GM23338 (cell line): Measurements from ENCODE around the gene FOXP1. TPM values are rescaled to one million over a fixed set of nuclear protein-coding genes. Genes with fewer than 3 reads are reported as not detected.

Source experiments
- ATAC-seq: fragments of 200-7000 bp; cut with Tn5 transposase; 3 replicates; pipeline ENCODE4 v1.9.1; 2020
- DNase-seq: peaks from one replicate; pipeline ENCODE4 v3.0.0-alpha.2; 2015; ENCODE audit warnings: low spot score
- H2AFZ ChIP-seq: fragments of 200-600 bp; sonication (generic); 2 replicates; pipeline ENCODE4 v1.8.0; 2016; ENCODE audit warnings: antibody characterized with exemption, mild to moderate bottlenecking, moderate library complexity
- H3F3A ChIP-seq: fragments of 200-600 bp; sonication (generic); replicated peaks from 2 replicates; pipeline ENCODE4 v1.8.0; 2017; ENCODE audit warnings: antibody characterized with exemption, mixed run types, low read depth
- H3K27ac ChIP-seq: fragments of 200-600 bp; sonication (generic); 2 replicates; pipeline ENCODE4 v1.6.1; 2016; ENCODE audit warnings: low read depth
- H3K27me3 ChIP-seq: fragments of 200-600 bp; sonication (generic); 2 replicates; pipeline ENCODE4 v1.8.0; 2016; ENCODE audit warnings: mild to moderate bottlenecking, mixed run types, moderate library complexity; ENCODE audit not compliant: insufficient read depth
- H3K36me3 ChIP-seq: fragments of 200-600 bp; sonication (generic); 2 replicates; pipeline ENCODE4 v1.8.0; 2016; ENCODE audit warnings: mild to moderate bottlenecking; ENCODE audit not compliant: insufficient read depth
- H3K4me1 ChIP-seq: fragments of 200-600 bp; sonication (generic); 2 replicates; pipeline ENCODE4 v1.8.0; 2016; ENCODE audit warnings: mild to moderate bottlenecking, moderate library complexity; ENCODE audit not compliant: insufficient read depth
- H3K4me2 ChIP-seq: fragments of 200-600 bp; sonication (generic); 2 replicates; pipeline ENCODE4 v1.7.1; 2017; ENCODE audit warnings: mixed run types
- H3K4me3 ChIP-seq: fragments of 200-600 bp; sonication (generic); 2 replicates; pipeline ENCODE4 v1.6.1; 2016; ENCODE audit warnings: mixed run types
- H3K79me2 ChIP-seq: fragments of 200-600 bp; sonication (generic); replicated peaks from 2 replicates; pipeline ENCODE4 v1.8.0; 2017; ENCODE audit warnings: mild to moderate bottlenecking; ENCODE audit not compliant: insufficient read depth
- H3K9me2 ChIP-seq: fragments of 200-600 bp; sonication (generic); 2 replicates; pipeline ENCODE4 v1.8.0; 2017; ENCODE audit not compliant: insufficient read depth
- H4K20me1 ChIP-seq: fragments of 200-600 bp; sonication (generic); replicated peaks from 2 replicates; pipeline ENCODE4 v1.8.0; 2017; ENCODE audit warnings: mild to moderate bottlenecking; ENCODE audit not compliant: insufficient read depth
- H3K27ac Mint-ChIP-seq: 2 replicates; pipeline ENCODE4 v1.8.0; 2020; ENCODE audit warnings: inconsistent platforms, mild to moderate bottlenecking, moderate library complexity, mixed read lengths
- H3K27me3 Mint-ChIP-seq: 3 replicates; pipeline ENCODE4 v1.8.0; 2022; ENCODE audit warnings: low read depth, mild to moderate bottlenecking, moderate library complexity, mixed read lengths, inconsistent platforms; ENCODE audit not compliant: insufficient read depth, poor library complexity
- H3K36me3 Mint-ChIP-seq: 3 replicates; pipeline ENCODE4 v1.8.0; 2021; ENCODE audit warnings: low read depth, mild to moderate bottlenecking, inconsistent platforms, moderate library complexity, mixed read lengths
- H3K4me1 Mint-ChIP-seq: 3 replicates; pipeline ENCODE4 v1.8.0; 2020; ENCODE audit warnings: mild to moderate bottlenecking, inconsistent platforms, mixed read lengths
- H3K4me3 Mint-ChIP-seq: 3 replicates; pipeline ENCODE4 v1.8.0; 2021; ENCODE audit warnings: moderate library complexity, mild to moderate bottlenecking, inconsistent platforms, mixed read lengths
- H3K9me3 Mint-ChIP-seq: 3 replicates; pipeline ENCODE4 v1.8.0; 2020; ENCODE audit warnings: moderate library complexity, mild to moderate bottlenecking, inconsistent platforms, mixed read lengths
- EZH2 ChIP-seq: fragments of 200-600 bp; sonication (generic); IDR thresholded peaks from one replicate; pipeline ENCODE4 v1.8.0; 2017; ENCODE audit warnings: antibody characterized with exemption, mild to moderate bottlenecking, low read depth; ENCODE audit not compliant: unreplicated experiment
- NANOG ChIP-seq: IDR thresholded peaks from 2 replicates; pipeline ENCODE4 v1.6.1; 2016; ENCODE audit warnings: antibody characterized with exemption, borderline replicate concordance
- POLR2AphosphoS5 ChIP-seq: IDR thresholded peaks from 2 replicates; pipeline ENCODE4 v1.6.1; 2016; ENCODE audit warnings: antibody characterized with exemption, low read depth
- REST ChIP-seq: IDR thresholded peaks from one replicate; pipeline ENCODE4 v1.6.1; 2018; ENCODE audit warnings: antibody characterized with exemption; ENCODE audit not compliant: unreplicated experiment
- STAT1 ChIP-seq: IDR thresholded peaks from one replicate; pipeline ENCODE4 v1.6.1; 2016; ENCODE audit warnings: antibody characterized with exemption; ENCODE audit not compliant: unreplicated experiment
- ZNF114 ChIP-seq: fragments of 250-450 bp; sonication (Bioruptor Pico); IDR thresholded peaks from 2 replicates; pipeline ENCODE4 v1.5.0; 2020; ENCODE audit warnings: mild to moderate bottlenecking, moderate library complexity
- ZNF462 ChIP-seq: fragments of 250-450 bp; sonication (Bioruptor Pico); IDR thresholded peaks from 2 replicates; pipeline ENCODE4 v1.5.0; 2020; ENCODE audit warnings: mild to moderate bottlenecking, moderate library complexity
- polyA plus RNA-seq: library from polyadenylated mRNA; unstranded; fragments of >200 nt; fragmentation: Nextera tagmentation; extraction: Ambion mirVana; gene quantifications from 2 replicates; pipeline ENCODE4 v1.2.1, GENCODE V29; 2016
- total RNA-seq: library from RNA; depleted of rRNA; stranded (reverse); fragments of >200 nt; shearing (Covaris generic); gene quantifications from 2 replicates; pipeline ENCODE4 v1.2.3, GENCODE V29; 2014

The FOXP1 gene
- total and polyA plus RNA-seq, 2 experiments from 2014 or later = 32.9 to 35.5 TPM

DNA sequence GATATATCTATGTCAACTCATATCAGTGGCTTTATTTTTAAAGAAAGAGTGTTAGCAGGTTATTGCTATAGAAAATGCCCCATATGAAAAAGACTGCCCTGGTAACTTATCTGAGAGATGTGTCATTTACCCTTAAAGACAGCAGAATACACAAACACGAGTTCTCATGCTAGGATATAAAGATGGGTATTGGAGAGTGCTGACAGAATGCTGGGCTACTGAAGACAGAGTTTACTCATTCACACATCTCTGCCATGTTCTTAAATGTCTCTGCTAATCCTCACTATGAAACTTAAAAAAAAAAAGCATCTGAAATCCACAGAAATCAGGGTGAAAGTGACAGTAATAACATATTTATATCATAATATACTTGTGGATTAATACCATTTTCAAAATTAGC, 126.7 kb downstream of the FOXP1 start:
- Histone ChIP-seq H3K27me3 (no peaks in the 10 kb centered on the region), H4K20me1 (no peaks in the 10 kb centered on the region), H3K36me3 (no peaks in the 10 kb centered on the region), H3K4me1 (peaks cover 12% of the 10 kb centered on the region; the same call in 1 of the 2 replicates), H2AFZ (no peak overlapping the region), H3K9me2 (no peaks in the 10 kb centered on the region), H3K4me3 (no peak overlapping the region), H3F3A (no peaks in the 10 kb centered on the region), H3K79me2 (no peaks in the 10 kb centered on the region), H3K27ac (no peak overlapping the region), H3K4me2 (no peak overlapping the region)
- TF ChIP-seq STAT1 (no peak), EZH2 (no peak), REST (no peak), NANOG (no peak), ZNF114 (no peak), POLR2AphosphoS5 (no peak), ZNF462 (CRISPR knock-in tag) (no peak)
- H3K9me3 Mint-ChIP-seq = no peaks in the 10 kb centered on the region
- H3K4me3 Mint-ChIP-seq = no peak overlapping the region
- no peak for DNase-seq
- no peaks in the 10 kb centered on the region for H3K36me3 Mint-ChIP-seq
- ATAC-seq = no peak
- peaks cover 31% of the 10 kb centered on the region for H3K4me1 Mint-ChIP-seq
- peaks cover 3% of the 10 kb centered on the region for H3K27me3 Mint-ChIP-seq
- H3K27ac Mint-ChIP-seq = no peak overlapping the region
